ENCODE measurements around the gene COL5A1.

DNA sequence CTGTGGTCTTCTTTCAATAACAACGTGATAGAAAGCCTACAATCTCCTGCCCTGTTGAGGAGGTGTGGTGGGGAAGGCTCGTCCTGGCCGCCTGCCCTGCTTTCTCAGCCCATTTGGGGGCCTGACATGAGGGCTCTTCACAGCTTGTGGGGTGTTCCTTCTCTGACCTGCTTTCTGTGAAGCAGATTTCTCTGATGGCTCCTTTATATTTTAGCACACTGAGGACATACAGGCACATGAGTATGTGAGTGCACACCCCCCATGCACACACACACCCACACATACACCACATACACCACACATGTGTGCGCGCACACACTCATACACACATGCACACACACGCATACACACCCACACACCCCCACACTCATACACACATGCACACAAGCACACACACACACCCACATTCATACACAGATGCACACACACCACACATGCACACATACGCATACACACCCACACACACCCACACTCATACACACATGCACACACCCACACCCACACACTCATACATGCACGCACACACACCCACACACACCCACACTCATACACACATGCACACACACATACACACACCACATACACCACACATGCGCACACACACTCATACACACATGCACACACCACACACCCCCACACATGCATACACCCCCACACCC is 117.5 kb downstream of the COL5A1 start:
- TF ChIP-seq POLR2AphosphoS5 (IDR thresholded peaks at IDR 0.05) (no peak), EP300 (IDR thresholded peaks at IDR 0.05) (no peak), POLR2A (IDR thresholded peaks at IDR 0.05) (no peak)
- TF ChIP-seq, protein P1, sequence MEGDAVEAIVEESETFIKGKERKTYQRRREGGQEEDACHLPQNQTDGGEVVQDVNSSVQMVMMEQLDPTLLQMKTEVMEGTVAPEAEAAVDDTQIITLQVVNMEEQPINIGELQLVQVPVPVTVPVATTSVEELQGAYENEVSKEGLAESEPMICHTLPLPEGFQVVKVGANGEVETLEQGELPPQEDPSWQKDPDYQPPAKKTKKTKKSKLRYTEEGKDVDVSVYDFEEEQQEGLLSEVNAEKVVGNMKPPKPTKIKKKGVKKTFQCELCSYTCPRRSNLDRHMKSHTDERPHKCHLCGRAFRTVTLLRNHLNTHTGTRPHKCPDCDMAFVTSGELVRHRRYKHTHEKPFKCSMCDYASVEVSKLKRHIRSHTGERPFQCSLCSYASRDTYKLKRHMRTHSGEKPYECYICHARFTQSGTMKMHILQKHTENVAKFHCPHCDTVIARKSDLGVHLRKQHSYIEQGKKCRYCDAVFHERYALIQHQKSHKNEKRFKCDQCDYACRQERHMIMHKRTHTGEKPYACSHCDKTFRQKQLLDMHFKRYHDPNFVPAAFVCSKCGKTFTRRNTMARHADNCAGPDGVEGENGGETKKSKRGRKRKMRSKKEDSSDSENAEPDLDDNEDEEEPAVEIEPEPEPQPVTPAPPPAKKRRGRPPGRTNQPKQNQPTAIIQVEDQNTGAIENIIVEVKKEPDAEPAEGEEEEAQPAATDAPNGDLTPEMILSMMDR (IDR thresholded peaks at IDR 0.05), result no peak

Data from upper lobe of left lung (tissue), 4 donors.